ENCODE measurements around the gene MYRF.

The MYRF gene

GRCh38 chr11:61737636-61738386 is 14.6 kb upstream of the MYRF start:
- no peak for DNase-seq (ENCODE audit: insufficient read length, low spot score)
- no peak for TF ChIP-seq CTCF (IDR thresholded peaks at IDR 0.05; ENCODE audit: insufficient read depth, missing control alignments)
- no peak for FAIRE-seq

- DNase-seq (ENCODE audit: insufficient read length, low spot score), result no peak
- no peak for TF ChIP-seq CTCF (IDR thresholded peaks at IDR 0.05; ENCODE audit: insufficient read depth, missing control alignments)
- no peak for FAIRE-seq
Measured at GRCh38 chr11:61738776-61739175, 13.7 kb upstream of the MYRF start.

- no peak for DNase-seq (ENCODE audit: insufficient read length, low spot score)
- no peak for TF ChIP-seq CTCF (IDR thresholded peaks at IDR 0.05; ENCODE audit: insufficient read depth, missing control alignments)
- FAIRE-seq, result no peak
Measured at GRCh38 chr11:61739413-61739812, 13.0 kb upstream of the MYRF start.

- DNase-seq (ENCODE audit: insufficient read length, low spot score) (no peak), FAIRE-seq (no peak)
- no peak for TF ChIP-seq CTCF (IDR thresholded peaks at IDR 0.05; ENCODE audit: insufficient read depth, missing control alignments)
Measured at GRCh38 chr11:61739966-61740365, 12.5 kb upstream of the MYRF start.

- DNase-seq (ENCODE audit: insufficient read length, low spot score), result no peak
- FAIRE-seq, result no peak
- no peak for TF ChIP-seq CTCF (IDR thresholded peaks at IDR 0.05; ENCODE audit: insufficient read depth, missing control alignments)
Measured at GRCh38 chr11:61742391-61742790, 10.0 kb upstream of the MYRF start.

GRCh38 chr11:61743486-61744095 is 8.8 kb upstream of the MYRF start:
- no peak for TF ChIP-seq CTCF (IDR thresholded peaks at IDR 0.05; ENCODE audit: insufficient read depth, missing control alignments)
- FAIRE-seq (no peak), DNase-seq (ENCODE audit: insufficient read length, low spot score) (no peak)

- FAIRE-seq, result no peak
- DNase-seq (ENCODE audit: insufficient read length, low spot score), result no peak
- TF ChIP-seq CTCF (IDR thresholded peaks at IDR 0.05; ENCODE audit: insufficient read depth, missing control alignments), result no peak
Measured at GRCh38 chr11:61744181-61744580, 8.3 kb upstream of the MYRF start.

Data from D721Med (cell line).